Heart left ventricle (tissue), 13 donors: Measurements from ENCODE around the gene SMG7.

Experiments used
- POLR2A ChIP-seq, 2 donors: fragments of 450-650 bp; IDR thresholded peaks; one replicate each; pipeline ENCODE4 v1.6.1; 2017; ENCODE audit warnings: antibody characterized with exemption in 2 of 2, mild to moderate bottlenecking in 2 of 2, moderate library complexity in 2 of 2
- TF ChIP-seq, protein P1 (sequence below), 12 donors: fragments of 200-600 bp; sonication (generic) in 4 of 12; IDR thresholded peaks; one replicate each; pipeline versions ENCODE4 v1.5.0 to v1.8.0; 2018 to 2022; ENCODE audit warnings: antibody characterized with exemption in 12 of 12, mild to moderate bottlenecking in 5 of 12
- donor health status: ischemic (EF 13 %, LVEDD 7.1; RV severe dilation, severe dysfunction).
- donor health status: DM: no; HTN: yes; CAD: no.
- donor health status: DM: no; HTN: no; CAD: no.
- donor health status: ischemic (EF 25% LVEDD 6.9; RV normal size, moderate dysfunction).
- donor health status: ischemic (EF 25% LVEDD 5.7; RV mildly dilated, moderate dysfunction).
- donor health status: ischemic (EF 35%, LVEDD 5.7; RV mildly dilated, moderate dysfunction).
- donor health status: nonischemic (EF 11% LVEDD 7.7; RV severe dilation, severe dysfunction).
- donor health status: DM: yes; HTN: yes; CAD: no.
- donor health status: PGD.
- donor health status: ischemic (EF 29% LVEDD 5.4; RV normal size, mild dysfunction).
- donor health status: nonischemic (EF 23%, LVEDD 6.1; RV moderate dilation, normal function).

GRCh38 chr1:183497218-183497617 is 24.9 kb downstream of the SMG7 start:
- TF ChIP-seq, protein P1, sequence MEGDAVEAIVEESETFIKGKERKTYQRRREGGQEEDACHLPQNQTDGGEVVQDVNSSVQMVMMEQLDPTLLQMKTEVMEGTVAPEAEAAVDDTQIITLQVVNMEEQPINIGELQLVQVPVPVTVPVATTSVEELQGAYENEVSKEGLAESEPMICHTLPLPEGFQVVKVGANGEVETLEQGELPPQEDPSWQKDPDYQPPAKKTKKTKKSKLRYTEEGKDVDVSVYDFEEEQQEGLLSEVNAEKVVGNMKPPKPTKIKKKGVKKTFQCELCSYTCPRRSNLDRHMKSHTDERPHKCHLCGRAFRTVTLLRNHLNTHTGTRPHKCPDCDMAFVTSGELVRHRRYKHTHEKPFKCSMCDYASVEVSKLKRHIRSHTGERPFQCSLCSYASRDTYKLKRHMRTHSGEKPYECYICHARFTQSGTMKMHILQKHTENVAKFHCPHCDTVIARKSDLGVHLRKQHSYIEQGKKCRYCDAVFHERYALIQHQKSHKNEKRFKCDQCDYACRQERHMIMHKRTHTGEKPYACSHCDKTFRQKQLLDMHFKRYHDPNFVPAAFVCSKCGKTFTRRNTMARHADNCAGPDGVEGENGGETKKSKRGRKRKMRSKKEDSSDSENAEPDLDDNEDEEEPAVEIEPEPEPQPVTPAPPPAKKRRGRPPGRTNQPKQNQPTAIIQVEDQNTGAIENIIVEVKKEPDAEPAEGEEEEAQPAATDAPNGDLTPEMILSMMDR (IDR thresholded peaks at IDR 0.05): no peak
- TF ChIP-seq POLR2A (IDR thresholded peaks at IDR 0.05): no peak
